Ishikawa (cell line): ENCODE measurements around the gene ARFGAP3.

ENCODE experiments used
- CEBPB ChIP-seq: IDR thresholded peaks from 2 replicates; pipeline ENCODE4 v1.6.1; 2012
- CREB1 ChIP-seq: IDR thresholded peaks from 2 replicates; pipeline ENCODE4 v1.6.1; 2012; ENCODE audit warnings: low read depth
- EGR1 ChIP-seq: IDR thresholded peaks from 2 replicates; pipeline ENCODE4 v1.6.1; 2012
- MAX ChIP-seq: IDR thresholded peaks from 2 replicates; pipeline ENCODE4 v1.6.1; 2012
- NFIC ChIP-seq: IDR thresholded peaks from 2 replicates; pipeline ENCODE4 v1.6.1; 2012
- RAD21 ChIP-seq: IDR thresholded peaks from 2 replicates; pipeline ENCODE4 v1.6.1; 2012; ENCODE audit warnings: low read depth
- REST ChIP-seq: IDR thresholded peaks from 2 replicates; pipeline ENCODE4 v1.6.1; 2012; ENCODE audit warnings: low read depth, mild to moderate bottlenecking
- TAF1 ChIP-seq: IDR thresholded peaks from 2 replicates; pipeline ENCODE4 v1.6.1; 2012; ENCODE audit warnings: low read depth, mild to moderate bottlenecking
- ZBTB7A ChIP-seq: IDR thresholded peaks from 2 replicates; pipeline ENCODE4 v1.6.1; 2012; ENCODE audit warnings: low read depth

- TF ChIP-seq MAX (no peak), TAF1 (no peak), REST (no peak), NFIC (no peak), CREB1 (no peak), CEBPB (no peak), RAD21 (no peak), ZBTB7A (no peak), EGR1 (no peak)
These were observed 68.6 kb downstream of the ARFGAP3 start for GRCh38 chr22:42788466-42788865.
